ENCODE results near the gene ZNF438. TPM values are rescaled to one million over a fixed set of nuclear protein-coding genes. Genes with fewer than 3 reads are reported as not detected.
"Not testable (repeated sequence)": the region's sequence is repeated elsewhere in the genome, so short reads cannot be mapped to it uniquely, and the experiment has no call there.

Gene ZNF438
- total RNA-seq, 1 experiment from 2014 or later: 4.6 TPM

- in situ Hi-C loops (cut with HindIII; ENCODE audit: low pct_unique_long_range_greater_than_20kb, low sequenced_read_pairs); DNase-seq (ENCODE audit: low read depth, low spot score): not testable (repeated sequence)
These were observed 5.4 kb downstream of the ZNF438 start for GRCh38 chr10:31026279-31026678.

- DNase-seq (ENCODE audit: low read depth, low spot score): no peak
- in situ Hi-C loops (cut with HindIII; ENCODE audit: low pct_unique_long_range_greater_than_20kb, low sequenced_read_pairs): no loop called here
These were observed 6.5 kb downstream of the ZNF438 start for GRCh38 chr10:31025142-31025541.

- in situ Hi-C loops (cut with HindIII; ENCODE audit: low pct_unique_long_range_greater_than_20kb, low sequenced_read_pairs): no loop called here
- no peak for DNase-seq (ENCODE audit: low read depth, low spot score)
These were observed 8.1 kb downstream of the ZNF438 start for GRCh38 chr10:31023558-31023957.

- in situ Hi-C loops (cut with HindIII; ENCODE audit: low pct_unique_long_range_greater_than_20kb, low sequenced_read_pairs): no loop called here
- DNase-seq (ENCODE audit: low read depth, low spot score): no peak
These were observed 11.5 kb downstream of the ZNF438 start for GRCh38 chr10:31020209-31020608.

- in situ Hi-C loops (cut with HindIII; ENCODE audit: low pct_unique_long_range_greater_than_20kb, low sequenced_read_pairs): no loop called here
- peak; percentile 89 for DNase-seq (ENCODE audit: low read depth, low spot score)
These were observed 12.7 kb downstream of the ZNF438 start for GRCh38 chr10:31018962-31019361.

GRCh38 chr10:31018356-31018750, 13.3 kb downstream of the ZNF438 start:
- in situ Hi-C loops (cut with HindIII; ENCODE audit: low pct_unique_long_range_greater_than_20kb, low sequenced_read_pairs): no loop called here
- no peak for DNase-seq (ENCODE audit: low read depth, low spot score)

- DNase-seq (ENCODE audit: low read depth, low spot score): no peak
- in situ Hi-C loops (cut with HindIII; ENCODE audit: low pct_unique_long_range_greater_than_20kb, low sequenced_read_pairs): no loop called here
These were observed 13.9 kb downstream of the ZNF438 start for GRCh38 chr10:31017534-31018355.

- in situ Hi-C loops (cut with HindIII; ENCODE audit: low pct_unique_long_range_greater_than_20kb, low sequenced_read_pairs): no loop called here
- no peak for DNase-seq (ENCODE audit: low read depth, low spot score)
These were observed 17.3 kb downstream of the ZNF438 start for GRCh38 chr10:31014161-31014875.

- DNase-seq (ENCODE audit: low read depth, low spot score): no peak
- in situ Hi-C loops (cut with HindIII; ENCODE audit: low pct_unique_long_range_greater_than_20kb, low sequenced_read_pairs): no loop called here
These were observed 18.3 kb downstream of the ZNF438 start for GRCh38 chr10:31013331-31013730.

GRCh38 chr10:31011665-31012022, 20.0 kb downstream of the ZNF438 start:
- DNase-seq (ENCODE audit: low read depth, low spot score): no peak
- in situ Hi-C loops (cut with HindIII; ENCODE audit: low pct_unique_long_range_greater_than_20kb, low sequenced_read_pairs): no loop called here

- DNase-seq (ENCODE audit: low read depth, low spot score): no peak
- in situ Hi-C loops (cut with HindIII; ENCODE audit: low pct_unique_long_range_greater_than_20kb, low sequenced_read_pairs): no loop called here
These were observed 20.5 kb downstream of the ZNF438 start for GRCh38 chr10:31011017-31011664.

- in situ Hi-C loops (cut with HindIII; ENCODE audit: low pct_unique_long_range_greater_than_20kb, low sequenced_read_pairs): no loop called here
- DNase-seq (ENCODE audit: low read depth, low spot score): no peak
These were observed 21.6 kb downstream of the ZNF438 start for GRCh38 chr10:31010062-31010461.

- DNase-seq (ENCODE audit: low read depth, low spot score): no peak
- in situ Hi-C loops (cut with HindIII; ENCODE audit: low pct_unique_long_range_greater_than_20kb, low sequenced_read_pairs): no loop called here
These were observed 25.8 kb downstream of the ZNF438 start for GRCh38 chr10:31005895-31006294.

- no peak for DNase-seq (ENCODE audit: low read depth, low spot score)
These were observed 27.0 kb downstream of the ZNF438 start for GRCh38 chr10:31004611-31005193.

GRCh38 chr10:31001740-31002139, 29.9 kb downstream of the ZNF438 start:
- in situ Hi-C loops (cut with HindIII; ENCODE audit: low pct_unique_long_range_greater_than_20kb, low sequenced_read_pairs): no loop called here
- no peak for DNase-seq (ENCODE audit: low read depth, low spot score)

More at GRCh38 chr10:31004611-31005193, 27.0 kb downstream of the ZNF438 start:
- in situ Hi-C loops (cut with HindIII; ENCODE audit: low pct_unique_long_range_greater_than_20kb, low sequenced_read_pairs): no loop called here

- in situ Hi-C loops (cut with HindIII; ENCODE audit: low pct_unique_long_range_greater_than_20kb, low sequenced_read_pairs): no loop called here
These were observed 30.8 kb downstream of the ZNF438 start for GRCh38 chr10:31000867-31001266.

GRCh38 chr10:31000071-31000782, 31.4 kb downstream of the ZNF438 start:
- in situ Hi-C loops (cut with HindIII; ENCODE audit: low pct_unique_long_range_greater_than_20kb, low sequenced_read_pairs): no loop called here
- DNase-seq (ENCODE audit: low read depth, low spot score): no peak

More at GRCh38 chr10:31000867-31001266, 30.8 kb downstream of the ZNF438 start:
- DNase-seq (ENCODE audit: low read depth, low spot score): no peak
